Chondrocyte (in vitro differentiated cells): ENCODE results near the gene ZMYM2. TPM values are rescaled to one million over a fixed set of nuclear protein-coding genes. Genes with fewer than 3 reads are reported as not detected.
A peak's percentile ranks its signal among the peaks of the same experiment; 100 is the strongest.

ENCODE experiments used
- DNase-seq: peaks from one replicate; pipeline ENCODE4 v3.0.0; 2021; ENCODE audit warnings: mixed read lengths, low spot score
- H3K27ac Mint-ChIP-seq: one replicate; pipeline ENCODE4 v1.8.0; 2021; ENCODE audit warnings: mild to moderate bottlenecking, moderate library complexity, mixed read lengths; ENCODE audit not compliant: unreplicated experiment
- H3K27me3 Mint-ChIP-seq: 2 replicates; pipeline ENCODE4 v1.8.0; 2021; ENCODE audit warnings: low read depth, mixed read lengths
- H3K36me3 Mint-ChIP-seq: 2 replicates; pipeline ENCODE4 v1.8.0; 2021; ENCODE audit warnings: low read depth, mixed read lengths
- H3K4me1 Mint-ChIP-seq: 2 replicates; pipeline ENCODE4 v1.8.0; 2021; ENCODE audit warnings: low read depth, mild to moderate bottlenecking, mixed read lengths
- H3K4me3 Mint-ChIP-seq: one replicate; pipeline ENCODE4 v1.8.0; 2021; ENCODE audit warnings: mild to moderate bottlenecking, moderate library complexity, mixed read lengths; ENCODE audit not compliant: unreplicated experiment
- H3K9me3 Mint-ChIP-seq: 2 replicates; pipeline ENCODE4 v1.8.0; 2021; ENCODE audit warnings: low read depth, mixed read lengths
- total RNA-seq: library from RNA; stranded (reverse); gene quantifications from 3 replicates; pipeline ENCODE4 v1.2.1, GENCODE V29; 2021
- TF ChIP-seq, protein P1 (sequence below): fragments of 200-600 bp; sonication (generic); IDR thresholded peaks from 2 replicates; pipeline ENCODE4 v1.5.0; 2021; ENCODE audit warnings: antibody characterized with exemption, mild to moderate bottlenecking, moderate library complexity

ZMYM2 gene
- total RNA-seq, 1 donor from 2014 or later, result 87.5 TPM

DNA sequence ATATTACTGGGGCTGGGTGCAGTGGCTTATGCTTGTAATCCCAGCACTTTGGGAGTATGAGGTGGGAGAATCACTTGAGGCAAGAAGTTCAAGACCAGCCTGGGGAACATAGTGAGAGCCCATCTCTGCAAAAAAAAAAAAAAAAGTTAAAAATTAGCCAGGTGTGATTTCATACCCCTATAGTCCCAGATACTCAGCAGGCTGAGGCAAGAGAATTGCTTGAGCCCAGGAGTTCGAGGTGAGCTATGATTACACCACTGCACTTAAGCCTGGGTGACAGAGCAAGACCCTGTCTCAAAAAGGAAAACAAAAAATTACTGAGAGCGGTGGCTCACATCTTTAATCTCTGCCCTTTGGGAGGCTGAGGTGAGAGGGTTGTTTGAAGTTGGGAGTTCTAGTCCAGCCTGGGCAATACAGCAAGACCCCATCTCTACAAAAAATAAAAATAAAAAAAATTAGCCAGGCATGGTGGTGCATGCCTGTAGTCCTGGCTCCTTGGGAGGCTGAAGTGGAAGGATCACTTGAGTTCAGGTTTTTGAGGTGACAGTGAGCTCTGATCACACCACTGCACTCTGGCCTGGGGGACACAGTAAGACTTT is 87.5 kb downstream of the ZMYM2 start:
- no peak for DNase-seq
- Mint-ChIP-seq H3K4me3 (no peak overlapping the region), H3K9me3 (no peaks in the 10 kb centered on the region), H3K36me3 (peaks cover 20% of the 10 kb centered on the region), H3K27me3 (no peaks in the 10 kb centered on the region), H3K4me1 (peaks cover 9% of the 10 kb centered on the region), H3K27ac (no peak overlapping the region)
- TF ChIP-seq, protein P1, sequence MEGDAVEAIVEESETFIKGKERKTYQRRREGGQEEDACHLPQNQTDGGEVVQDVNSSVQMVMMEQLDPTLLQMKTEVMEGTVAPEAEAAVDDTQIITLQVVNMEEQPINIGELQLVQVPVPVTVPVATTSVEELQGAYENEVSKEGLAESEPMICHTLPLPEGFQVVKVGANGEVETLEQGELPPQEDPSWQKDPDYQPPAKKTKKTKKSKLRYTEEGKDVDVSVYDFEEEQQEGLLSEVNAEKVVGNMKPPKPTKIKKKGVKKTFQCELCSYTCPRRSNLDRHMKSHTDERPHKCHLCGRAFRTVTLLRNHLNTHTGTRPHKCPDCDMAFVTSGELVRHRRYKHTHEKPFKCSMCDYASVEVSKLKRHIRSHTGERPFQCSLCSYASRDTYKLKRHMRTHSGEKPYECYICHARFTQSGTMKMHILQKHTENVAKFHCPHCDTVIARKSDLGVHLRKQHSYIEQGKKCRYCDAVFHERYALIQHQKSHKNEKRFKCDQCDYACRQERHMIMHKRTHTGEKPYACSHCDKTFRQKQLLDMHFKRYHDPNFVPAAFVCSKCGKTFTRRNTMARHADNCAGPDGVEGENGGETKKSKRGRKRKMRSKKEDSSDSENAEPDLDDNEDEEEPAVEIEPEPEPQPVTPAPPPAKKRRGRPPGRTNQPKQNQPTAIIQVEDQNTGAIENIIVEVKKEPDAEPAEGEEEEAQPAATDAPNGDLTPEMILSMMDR, result no peak

DNA sequence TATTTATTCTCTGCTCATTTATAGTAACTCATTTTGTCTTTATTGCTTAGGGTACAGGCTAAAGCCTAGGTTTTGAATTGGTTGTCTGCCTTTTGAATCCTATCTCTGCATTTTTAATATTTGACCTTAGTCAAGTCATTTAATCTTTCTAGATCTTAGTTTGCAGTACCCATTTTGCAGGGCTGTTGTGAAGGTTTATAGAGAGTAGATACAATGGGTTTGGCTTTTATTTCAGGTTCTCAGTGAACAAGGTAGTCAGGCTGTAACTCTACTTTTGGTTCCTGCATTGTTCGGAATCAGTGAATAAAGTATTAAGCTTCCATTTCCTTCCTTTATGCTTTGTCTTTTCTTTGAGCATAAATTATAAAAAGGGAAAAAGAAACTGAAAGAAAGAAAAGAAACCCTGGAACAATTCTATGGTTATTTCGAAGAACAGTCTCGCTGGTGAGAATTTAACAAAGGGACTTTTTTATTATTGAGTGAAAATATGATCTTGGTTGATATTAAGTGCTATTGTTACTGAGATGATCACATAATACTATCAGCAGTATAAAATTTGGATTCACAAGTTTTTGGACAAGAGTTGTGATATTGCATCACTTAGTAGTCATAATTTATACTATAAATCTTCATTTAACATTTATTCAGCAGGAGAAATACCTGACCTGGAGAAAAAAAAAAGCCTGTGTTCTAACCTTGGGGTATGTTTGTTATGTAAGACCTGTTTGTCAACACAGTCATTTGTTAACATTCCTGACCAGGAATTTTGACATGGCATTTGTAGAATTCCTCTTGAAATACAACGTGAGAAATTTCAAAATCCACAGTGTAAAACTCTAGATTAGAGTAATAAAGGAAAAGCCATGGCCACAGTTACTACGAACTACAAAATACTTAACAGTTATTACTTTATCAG is 91.3 kb downstream of the ZMYM2 start:
- H3K4me1 Mint-ChIP-seq, result peaks cover 3% of the 10 kb centered on the region
- no peak overlapping the region for H3K27ac Mint-ChIP-seq
- H3K4me3 Mint-ChIP-seq, result no peak overlapping the region
- no peaks in the 10 kb centered on the region for H3K27me3 Mint-ChIP-seq
- H3K9me3 Mint-ChIP-seq, result no peaks in the 10 kb centered on the region
- H3K36me3 Mint-ChIP-seq, result peaks cover 17% of the 10 kb centered on the region
- TF ChIP-seq, protein P1, result no peak
- no peak for DNase-seq

DNA sequence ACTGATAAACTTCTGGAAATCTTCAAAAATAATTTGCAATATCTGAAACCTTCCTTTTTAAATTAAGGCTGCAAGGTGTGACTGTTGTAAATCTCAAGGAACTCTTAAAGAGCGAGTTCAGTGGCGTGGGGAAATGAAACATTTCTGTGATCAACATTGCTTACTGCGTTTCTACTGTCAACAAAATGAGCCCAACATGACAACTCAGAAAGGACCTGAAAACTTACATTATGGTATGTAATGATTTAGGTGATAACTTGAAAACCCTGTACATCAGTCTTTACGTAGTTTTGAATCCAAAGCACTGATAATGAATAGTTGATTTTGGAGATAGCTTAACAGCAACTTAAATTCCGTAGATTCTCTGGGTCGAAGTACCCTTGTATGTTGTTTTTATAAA is 92.8 kb downstream of the ZMYM2 start:
- Mint-ChIP-seq H3K9me3 (no peaks in the 10 kb centered on the region), H3K4me3 (no peak overlapping the region), H3K4me1 (peaks cover 3% of the 10 kb centered on the region), H3K36me3 (peaks cover 21% of the 10 kb centered on the region), H3K27ac (peak overlapping the region; percentile 8), H3K27me3 (no peaks in the 10 kb centered on the region)
- DNase-seq, result no peak
- TF ChIP-seq, protein P1, result no peak

DNA sequence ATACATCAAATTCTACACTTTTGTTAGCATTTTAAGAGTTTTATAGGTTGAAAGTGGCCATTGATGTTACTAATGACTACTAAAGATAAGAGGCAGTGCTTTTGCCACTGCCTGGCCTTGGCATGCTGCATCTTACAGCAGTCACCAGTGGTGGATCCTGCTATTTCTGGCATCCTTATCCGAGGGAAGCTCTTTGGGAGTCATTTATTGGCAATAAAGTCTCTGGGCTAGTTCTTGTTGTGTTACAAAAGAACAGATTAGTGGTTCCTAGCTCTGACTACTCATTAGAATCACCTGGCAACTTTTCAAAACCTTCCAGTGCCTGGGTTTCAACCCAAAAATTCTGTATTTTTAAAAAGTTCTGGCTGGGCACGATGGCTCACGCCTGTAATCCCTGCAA is 94.5 kb downstream of the ZMYM2 start:
- Mint-ChIP-seq H3K9me3 (no peaks in the 10 kb centered on the region), H3K4me3 (no peak overlapping the region), H3K27me3 (no peaks in the 10 kb centered on the region), H3K27ac (no peak overlapping the region), H3K4me1 (peaks cover 3% of the 10 kb centered on the region), H3K36me3 (peaks cover 23% of the 10 kb centered on the region)
- TF ChIP-seq, protein P1, result no peak
- DNase-seq, result no peak

DNA sequence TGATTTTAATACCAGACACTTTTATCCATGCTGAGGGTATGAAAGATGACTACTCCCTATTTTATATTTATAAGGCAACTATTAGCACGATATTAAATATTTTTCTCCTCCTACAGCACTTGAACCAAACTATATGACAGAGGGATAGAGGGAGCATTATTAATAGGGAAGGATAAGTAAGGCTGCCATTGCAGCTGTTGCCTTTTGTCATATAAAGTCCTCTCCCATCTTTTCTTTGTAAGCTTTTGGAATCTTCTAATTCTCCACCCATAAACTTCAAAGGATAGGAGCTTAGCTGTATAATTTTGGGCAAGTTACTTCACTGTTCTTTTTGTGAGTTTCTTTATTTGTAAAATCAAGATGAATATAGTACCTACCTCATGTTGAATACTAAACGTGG is 95.4 kb downstream of the ZMYM2 start:
- no peaks in the 10 kb centered on the region for H3K9me3 Mint-ChIP-seq
- peaks cover 3% of the 10 kb centered on the region for H3K4me1 Mint-ChIP-seq
- no peak overlapping the region for H3K4me3 Mint-ChIP-seq
- DNase-seq, result no peak
- TF ChIP-seq, protein P1, result no peak
- H3K27ac Mint-ChIP-seq, result no peak overlapping the region
- peaks cover 23% of the 10 kb centered on the region for H3K36me3 Mint-ChIP-seq
- H3K27me3 Mint-ChIP-seq, result no peaks in the 10 kb centered on the region
